GM12801 (cell line): ENCODE results near the gene GNG10.

Experiments used
- CTCF ChIP-seq: IDR thresholded peaks from one replicate; pipeline ENCODE4 v1.5.1; 2011; ENCODE audit warnings: control low read depth; ENCODE audit not compliant: insufficient read length; ENCODE audit errors: extremely low read depth

GNG10 gene

GRCh38 chr9:111658943-111659342 is 2.5 kb upstream of the GNG10 start:
- no peak for TF ChIP-seq CTCF

- TF ChIP-seq CTCF: no peak
These were observed 1.7 kb upstream of the GNG10 start for GRCh38 chr9:111659691-111660090.

- no peak for TF ChIP-seq CTCF
These were observed 557 bp downstream of the GNG10 start for GRCh38 chr9:111661802-111662521.

GRCh38 chr9:111662576-111663300 is 1.3 kb downstream of the GNG10 start:
- TF ChIP-seq CTCF: no peak

GRCh38 chr9:111663301-111663823 is 2.0 kb downstream of the GNG10 start:
- TF ChIP-seq CTCF: no peak

- TF ChIP-seq CTCF: no peak
These were observed 6.7 kb downstream of the GNG10 start for GRCh38 chr9:111668026-111668573.

GRCh38 chr9:111674319-111674718 is 12.9 kb downstream of the GNG10 start:
- no peak for TF ChIP-seq CTCF
